ENCODE measurements around the gene TSHZ3. TPM values are rescaled to one million over a fixed set of nuclear protein-coding genes. Genes with fewer than 3 reads are reported as not detected.

Gene TSHZ3
- total RNA-seq, 1 donor from 2014 or later: 82.5 TPM

DNA sequence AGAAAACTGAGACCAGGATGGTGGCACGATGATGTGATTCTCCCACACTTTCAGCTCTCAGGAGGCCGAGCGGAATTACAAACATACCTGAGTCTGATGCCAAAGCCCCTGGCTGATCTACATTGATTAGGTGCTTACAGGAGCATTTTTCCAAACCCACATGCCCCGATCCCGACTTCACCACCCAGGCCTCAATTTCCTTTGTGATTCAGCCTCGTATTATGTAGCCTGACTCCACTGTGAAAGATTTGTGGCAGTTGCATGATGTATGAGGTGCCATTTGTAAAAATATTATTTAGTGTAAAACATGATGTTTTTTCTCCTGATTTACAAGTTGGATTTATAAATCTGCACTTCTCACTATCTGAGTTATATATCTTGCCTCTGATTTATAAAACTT is 118.0 kb downstream of the TSHZ3 start:
- H3K36me3 Mint-ChIP-seq: peaks cover 3% of the 10 kb centered on the region
- H3K27ac Mint-ChIP-seq: no peak overlapping the region
- peaks cover 5% of the 10 kb centered on the region for H3K27me3 Mint-ChIP-seq (ENCODE audit: low read depth)
- TF ChIP-seq, protein P1, sequence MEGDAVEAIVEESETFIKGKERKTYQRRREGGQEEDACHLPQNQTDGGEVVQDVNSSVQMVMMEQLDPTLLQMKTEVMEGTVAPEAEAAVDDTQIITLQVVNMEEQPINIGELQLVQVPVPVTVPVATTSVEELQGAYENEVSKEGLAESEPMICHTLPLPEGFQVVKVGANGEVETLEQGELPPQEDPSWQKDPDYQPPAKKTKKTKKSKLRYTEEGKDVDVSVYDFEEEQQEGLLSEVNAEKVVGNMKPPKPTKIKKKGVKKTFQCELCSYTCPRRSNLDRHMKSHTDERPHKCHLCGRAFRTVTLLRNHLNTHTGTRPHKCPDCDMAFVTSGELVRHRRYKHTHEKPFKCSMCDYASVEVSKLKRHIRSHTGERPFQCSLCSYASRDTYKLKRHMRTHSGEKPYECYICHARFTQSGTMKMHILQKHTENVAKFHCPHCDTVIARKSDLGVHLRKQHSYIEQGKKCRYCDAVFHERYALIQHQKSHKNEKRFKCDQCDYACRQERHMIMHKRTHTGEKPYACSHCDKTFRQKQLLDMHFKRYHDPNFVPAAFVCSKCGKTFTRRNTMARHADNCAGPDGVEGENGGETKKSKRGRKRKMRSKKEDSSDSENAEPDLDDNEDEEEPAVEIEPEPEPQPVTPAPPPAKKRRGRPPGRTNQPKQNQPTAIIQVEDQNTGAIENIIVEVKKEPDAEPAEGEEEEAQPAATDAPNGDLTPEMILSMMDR (IDR thresholded peaks at IDR 0.05; ENCODE audit: unreplicated experiment): no peak
- no peak for DNase-seq (ENCODE audit: low spot score in 2 of 2, unreplicated experiment in 2 of 2)
- no peaks in the 10 kb centered on the region for H3K9me3 Mint-ChIP-seq
- H3K4me3 Mint-ChIP-seq: no peak overlapping the region
- no peaks in the 10 kb centered on the region for H3K4me1 Mint-ChIP-seq

DNA sequence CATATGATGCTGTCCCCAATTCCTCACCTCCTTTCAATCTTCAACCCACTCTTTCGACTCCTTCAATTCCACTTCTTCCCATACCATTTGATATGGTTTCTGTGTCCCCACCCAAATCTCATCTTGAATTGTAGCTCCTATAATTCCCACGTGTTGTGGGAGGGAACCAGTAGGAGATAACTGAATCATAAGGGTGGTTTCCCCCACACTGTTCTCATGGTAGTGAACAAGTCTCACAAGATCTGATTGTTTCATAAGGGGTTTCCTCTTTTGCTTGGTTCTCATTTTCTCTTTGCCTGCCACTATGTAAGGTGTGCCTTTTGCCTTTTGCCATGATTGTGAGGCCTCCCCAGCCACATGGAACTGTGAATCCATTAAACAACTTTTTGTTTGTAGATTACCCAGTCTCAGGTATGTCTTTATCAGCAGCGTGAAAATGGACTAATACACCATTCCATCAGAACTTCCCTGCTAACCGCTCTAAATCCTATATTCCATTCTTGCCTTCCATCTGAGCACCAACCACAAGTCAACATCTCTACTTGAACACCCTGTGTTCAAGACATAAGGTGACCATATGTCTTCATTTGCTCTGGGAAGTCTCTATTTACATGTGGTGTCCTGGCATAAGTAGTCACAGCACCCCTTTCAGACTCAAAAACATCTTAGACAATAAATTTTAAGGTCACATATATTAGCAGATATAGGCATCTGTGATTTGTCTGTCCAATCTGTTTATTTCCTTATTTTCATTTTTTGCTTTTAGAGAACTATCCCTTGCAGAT is 122.9 kb downstream of the TSHZ3 start:
- H3K4me1 Mint-ChIP-seq: no peaks in the 10 kb centered on the region
- no peak overlapping the region for H3K27ac Mint-ChIP-seq
- H3K27me3 Mint-ChIP-seq (ENCODE audit: low read depth): no peaks in the 10 kb centered on the region
- H3K4me3 Mint-ChIP-seq: no peak overlapping the region
- TF ChIP-seq, protein P1 (IDR thresholded peaks at IDR 0.05; ENCODE audit: unreplicated experiment): no peak
- peaks cover 4% of the 10 kb centered on the region for H3K9me3 Mint-ChIP-seq
- peaks cover 3% of the 10 kb centered on the region for H3K36me3 Mint-ChIP-seq
- DNase-seq (ENCODE audit: low spot score in 2 of 2, unreplicated experiment in 2 of 2): no peak

Data from mesothelial cell of epicardium (in vitro differentiated cells).